K562 (cell line): ENCODE measurements around the gene DBP. TPM values are rescaled to one million over a fixed set of nuclear protein-coding genes. Genes with fewer than 3 reads are reported as not detected.

Experiments used
- CBFB ChIP-seq: sonication (generic); formaldehyde crosslinking; IDR thresholded peaks from 2 replicates; pipeline ENCODE4 v1.4.0; 2020; ENCODE audit warnings: mild to moderate bottlenecking, missing genetic modification reagents
- ERF ChIP-seq: fragments of 450-650 bp; formaldehyde crosslinking; IDR thresholded peaks from 2 replicates; pipeline ENCODE4 v1.4.0; 2020; ENCODE audit warnings: mild to moderate bottlenecking, mixed read lengths
- ETV1 ChIP-seq: fragments of 450-650 bp; conservative IDR thresholded peaks from 2 replicates; pipeline ENCODE4 v1.6.1; 2016; ENCODE audit warnings: missing genetic modification characterization, control low read depth, low read depth, missing compliant biosample characterization
- HCFC1 ChIP-seq: IDR thresholded peaks from 2 replicates; pipeline ENCODE4 v1.6.1; 2012; ENCODE audit warnings: low read depth, low read length, improper control_type of control experiment
- MAFK ChIP-seq: IDR thresholded peaks from 2 replicates; pipeline ENCODE4 v1.6.1; 2011; ENCODE audit warnings: low read length, improper control_type of control experiment
- POLR2G ChIP-seq: fragments of 200-400 bp; formaldehyde crosslinking; IDR thresholded peaks from 2 replicates; pipeline ENCODE4 v1.6.1; 2017; ENCODE audit warnings: low read depth, mild to moderate bottlenecking, antibody characterized with exemption, low read length, moderate library complexity
- PRPF4 ChIP-seq: fragments of 200-400 bp; formaldehyde crosslinking; IDR thresholded peaks from one replicate; pipeline ENCODE4 v1.6.1; 2017; ENCODE audit warnings: low read length, low read depth, mild to moderate bottlenecking; ENCODE audit not compliant: insufficient read depth, poor library complexity, severe bottlenecking
- RFX1 ChIP-seq: fragments of 450-650 bp; IDR thresholded peaks from 2 replicates; pipeline ENCODE4 v1.6.1; 2016; ENCODE audit warnings: mild to moderate bottlenecking, moderate library complexity
- SMAD2 ChIP-seq: fragments of 150-350 bp; IDR thresholded peaks from 2 replicates; pipeline ENCODE4 v1.6.1; 2014; ENCODE audit warnings: low read depth, mild to moderate bottlenecking, low read length
- ZBTB2 ChIP-seq: fragments of 450-650 bp; IDR thresholded peaks from 2 replicates; pipeline ENCODE4 v1.6.1; 2016; ENCODE audit warnings: antibody characterized with exemption
- ZFP91 ChIP-seq: sonication (generic); formaldehyde crosslinking; IDR thresholded peaks from 2 replicates; pipeline ENCODE4 v1.8.0; 2022; ENCODE audit warnings: mild to moderate bottlenecking, missing genetic modification reagents
- ZNF507 ChIP-seq: conservative IDR thresholded peaks from 2 replicates; pipeline ENCODE4 v1.6.1; 2017; ENCODE audit warnings: missing genetic modification characterization, missing compliant biosample characterization
- polyA plus RNA-seq, 8 experiments: library from polyadenylated mRNA; depleted of rRNA in 4 of 8; stranded (reverse) in 5 of 8; unstranded in 3 of 8; fragments of >200 nt; fragmentation: Nextera tagmentation in 2 of 8; fragmentation: Illumina TruSeq in 1 of 8; extraction: Ambion mirVana in 2 of 8; extraction: Trizol in 1 of 8; gene quantifications; 2 replicates each; pipeline versions ENCODE4 v1.2.1 to v1.2.3, GENCODE V29; 2011 to 2014; ENCODE audit warnings: inconsistent platforms in 1 of 8, missing spikeins in 1 of 8
- total RNA-seq, 7 experiments: library from RNA; depleted of rRNA in 6 of 7; stranded (reverse); fragments of >200 nt in 6 of 7; fragmentation: Illumina TruSeq in 2 of 7; extraction: Trizol in 2 of 7; gene quantifications; 2 replicates each; pipeline versions ENCODE4 v1.2.1 to v1.2.3, GENCODE V29; 2011 to 2021; ENCODE audit warnings: low replicate concordance in 1 of 7
- TF ChIP-seq, protein P1 (sequence below): fragments of 450-650 bp; IDR thresholded peaks from 2 replicates; pipeline ENCODE4 v1.6.1; 2016; ENCODE audit warnings: borderline replicate concordance

DBP gene
- total and polyA plus RNA-seq, 9 of the 15 experiments (the other 6 are each of a cell fraction or from before 2014, with no cell fraction given), result 0.25 to 5.5 (median 1.8) TPM

DNA sequence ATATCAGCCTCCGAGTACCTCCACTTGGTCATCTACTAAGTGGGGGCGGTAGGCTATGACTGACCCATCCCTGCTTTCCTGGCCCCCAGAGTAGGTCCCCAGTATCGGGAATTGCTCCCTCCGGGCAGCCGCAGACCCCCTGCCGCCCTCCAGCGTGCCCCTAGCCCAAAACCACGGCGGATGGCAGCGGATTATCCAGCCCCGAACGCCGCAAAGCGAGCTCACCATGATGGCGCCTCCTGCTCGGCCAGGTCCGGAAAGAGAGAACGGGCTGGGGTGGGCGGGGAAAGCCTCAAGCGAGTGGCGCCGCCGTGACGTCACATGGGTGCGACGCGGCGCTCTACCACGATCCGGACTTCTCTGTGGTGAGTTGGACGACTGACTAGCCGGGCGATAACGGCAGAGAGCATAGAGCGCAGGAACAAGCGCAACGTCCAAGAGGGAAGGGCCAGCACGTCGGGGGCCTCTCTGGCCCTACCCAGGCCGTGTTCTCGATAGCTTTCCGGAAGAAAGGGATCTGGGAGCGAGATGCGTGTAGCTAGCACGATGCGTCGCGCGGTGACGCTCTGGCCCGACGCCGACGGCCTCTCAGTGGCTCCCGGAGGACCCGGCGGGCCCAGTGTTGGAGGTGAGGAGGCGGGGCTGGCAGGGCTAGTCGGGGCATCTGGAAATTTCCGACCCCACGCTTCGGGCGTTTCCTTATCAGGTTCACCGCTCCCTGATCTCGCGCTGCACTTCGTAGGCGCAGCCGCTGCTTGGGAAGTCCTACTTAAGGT, 18.1 kb downstream of the DBP start, which contains the start of the genes RPL18 and SPHK2 (continued):
- TF ChIP-seq ZFP91 (CRISPR knock-in tag) (no peak), POLR2G (peak; percentile 100), HCFC1 (peak; percentile 94), CBFB (CRISPR knock-in tag) (no peak; the same call in 1 of the 2 replicates), ETV1 (tag) (peak; percentile 95), ERF (CRISPR knock-in tag) (no peak), RFX1 (no peak; the same call in 1 of the 2 replicates), MAFK (peak; percentile 5), PRPF4 (peak; percentile 87), ZBTB2 (peak; percentile 99), ZNF507 (tag) (no peak), SMAD2 (no peak)
- TF ChIP-seq, protein P1, sequence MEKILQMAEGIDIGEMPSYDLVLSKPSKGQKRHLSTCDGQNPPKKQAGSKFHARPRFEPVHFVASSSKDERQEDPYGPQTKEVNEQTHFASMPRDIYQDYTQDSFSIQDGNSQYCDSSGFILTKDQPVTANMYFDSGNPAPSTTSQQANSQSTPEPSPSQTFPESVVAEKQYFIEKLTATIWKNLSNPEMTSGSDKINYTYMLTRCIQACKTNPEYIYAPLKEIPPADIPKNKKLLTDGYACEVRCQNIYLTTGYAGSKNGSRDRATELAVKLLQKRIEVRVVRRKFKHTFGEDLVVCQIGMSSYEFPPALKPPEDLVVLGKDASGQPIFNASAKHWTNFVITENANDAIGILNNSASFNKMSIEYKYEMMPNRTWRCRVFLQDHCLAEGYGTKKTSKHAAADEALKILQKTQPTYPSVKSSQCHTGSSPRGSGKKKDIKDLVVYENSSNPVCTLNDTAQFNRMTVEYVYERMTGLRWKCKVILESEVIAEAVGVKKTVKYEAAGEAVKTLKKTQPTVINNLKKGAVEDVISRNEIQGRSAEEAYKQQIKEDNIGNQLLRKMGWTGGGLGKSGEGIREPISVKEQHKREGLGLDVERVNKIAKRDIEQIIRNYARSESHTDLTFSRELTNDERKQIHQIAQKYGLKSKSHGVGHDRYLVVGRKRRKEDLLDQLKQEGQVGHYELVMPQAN, result peak; percentile 88; the same call in 1 of the 2 replicates
